H1 (cell line): ENCODE measurements around the gene MLF2. TPM values are rescaled to one million over a fixed set of nuclear protein-coding genes. Genes with fewer than 3 reads are reported as not detected.
A peak's percentile ranks its signal among the peaks of the same experiment; 100 is the strongest.

Experiments used
- CTCF ChIA-PET: fragments of 300-600 bp; sonication (Branson Sonifier 250); formaldehyde crosslinking; loops from one replicate; lab custom pipeline; 2021; ENCODE audit not compliant: partially characterized antibody; lab: Charles Lee
- POLR2A ChIA-PET: fragments of 300-600 bp; sonication (Branson Sonifier 250); formaldehyde crosslinking; loops from one replicate; lab custom pipeline; 2021; ENCODE audit warnings: inconsistent platforms; ENCODE audit not compliant: partially characterized antibody; lab: Charles Lee
- DNase-seq, 2 experiments: peaks; one replicate each; pipeline versions ENCODE4 v3.0.0 to v3.0.0-alpha.2; 2010 to 2022; ENCODE audit warnings: low spot score in 2 of 2, low read depth in 1 of 2, mixed read lengths in 1 of 2
- FAIRE-seq: peaks from 2 replicates; lab custom pipeline; 2011; peaks lifted over from hg19 to GRCh38; lab: Jason Lieb, UNC
- H2AFZ ChIP-seq: 2 replicates; pipeline ENCODE4 v1.8.1; 2012; ENCODE audit warnings: low read length, inconsistent platforms
- H2AK5ac ChIP-seq: 2 replicates; pipeline ENCODE4 v1.6.1; 2013; ENCODE audit warnings: low read depth, low read length
- H2BK120ac ChIP-seq: replicated peaks from 2 replicates; pipeline ENCODE3; 2013; ENCODE audit warnings: low read depth, low read length, inconsistent platforms
- H2BK12ac ChIP-seq: 2 replicates; pipeline ENCODE4 v1.6.1; 2013; ENCODE audit warnings: low read depth, low read length
- H2BK15ac ChIP-seq: 2 replicates; pipeline ENCODE4 v1.6.1; 2013; ENCODE audit warnings: low read length
- H2BK20ac ChIP-seq: 2 replicates; pipeline ENCODE4 v1.6.1; 2013; ENCODE audit warnings: low read length
- H2BK5ac ChIP-seq: 2 replicates; pipeline ENCODE4 v1.6.1; 2013; ENCODE audit warnings: low read depth, low read length
- H3K14ac ChIP-seq: 2 replicates; pipeline ENCODE4 v1.6.1; 2013; ENCODE audit warnings: inconsistent platforms; ENCODE audit not compliant: insufficient read length
- H3K18ac ChIP-seq: 2 replicates; pipeline ENCODE4 v1.6.1; 2013; ENCODE audit warnings: low read length; ENCODE audit errors: extremely low read depth
- H3K23ac ChIP-seq: 2 replicates; pipeline ENCODE4 v1.6.1; 2013; ENCODE audit warnings: inconsistent platforms; ENCODE audit not compliant: insufficient read length
- H3K23me2 ChIP-seq: 2 replicates; pipeline ENCODE4 v1.6.1; 2013; ENCODE audit warnings: low read depth, low read length
- H3K27ac ChIP-seq: 2 replicates; pipeline ENCODE4 v1.6.1; 2011; ENCODE audit warnings: low read depth, low read length, inconsistent platforms
- H3K27me3 ChIP-seq, 4 experiments: replicated peaks in 1 of 4; 1 replicate in 1 of 4; 2 replicates in 3 of 4; pipeline versions ENCODE4 v1.6.1 to v1.8.1; 2011 to 2013; ENCODE audit warnings: low read length in 3 of 4, mild to moderate bottlenecking in 3 of 4, inconsistent platforms in 2 of 4, mixed read lengths in 2 of 4, moderate library complexity in 1 of 4; ENCODE audit not compliant: control insufficient read depth in 3 of 4, insufficient read depth in 3 of 4; ENCODE audit errors: extremely low read depth in 1 of 4
- H3K36me3 ChIP-seq, 4 experiments: 2 replicates each; pipeline versions ENCODE4 v1.6.1 to v1.8.1; 2011 to 2013; ENCODE audit warnings: mild to moderate bottlenecking in 4 of 4, low read length in 3 of 4, moderate library complexity in 2 of 4, control low read depth in 1 of 4, inconsistent platforms in 1 of 4; ENCODE audit not compliant: insufficient read depth in 4 of 4, control insufficient read depth in 2 of 4
- H3K4ac ChIP-seq: replicated peaks from 2 replicates; pipeline ENCODE3; 2013; ENCODE audit warnings: low read length, low read depth, mixed read lengths, inconsistent platforms; ENCODE audit not compliant: insufficient read length
- H3K4me1 ChIP-seq, 4 experiments: replicated peaks in 1 of 4; 1 replicate in 1 of 4; 2 replicates in 3 of 4; pipeline versions ENCODE4 v1.6.1 to v1.8.1; 2011 to 2013; ENCODE audit warnings: low read length in 3 of 4, inconsistent platforms in 2 of 4, mixed read lengths in 1 of 4; ENCODE audit not compliant: insufficient read depth in 4 of 4, control insufficient read depth in 3 of 4
- H3K4me2 ChIP-seq, 2 experiments: 2 replicates each; pipeline versions ENCODE4 v1.6.1 to v1.8.1; 2011 to 2013; ENCODE audit warnings: low read depth in 2 of 2, low read length in 2 of 2, control low read depth in 1 of 2, inconsistent platforms in 1 of 2, mild to moderate bottlenecking in 1 of 2; ENCODE audit not compliant: insufficient read depth in 1 of 2
- H3K4me3 ChIP-seq, 4 experiments: fragments of 200-600, 300-600 bp in 1 of 4; sonication (generic), shearing (Covaris generic), sonication (Bioruptor Twin) in 1 of 4; 2 replicates each; pipeline versions ENCODE4 v1.5.1 to v1.8.1; 2011 to 2016; ENCODE audit warnings: low read length in 4 of 4, low read depth in 3 of 4, control low read depth in 2 of 4, inconsistent platforms in 2 of 4, mild to moderate bottlenecking in 2 of 4, mixed read lengths in 1 of 4, moderate library complexity in 1 of 4; ENCODE audit not compliant: insufficient read depth in 2 of 4; ENCODE audit errors: extremely low read depth in 1 of 4
- H3K56ac ChIP-seq: replicated peaks from 2 replicates; pipeline ENCODE3; 2013; ENCODE audit warnings: low read depth, mild to moderate bottlenecking, mixed read lengths, low read length, inconsistent platforms; ENCODE audit not compliant: insufficient read length
- H3K79me1 ChIP-seq: 2 replicates; pipeline ENCODE4 v1.6.1; 2013; ENCODE audit warnings: low read depth, low read length, control low read depth
- H3K79me2 ChIP-seq, 2 experiments: 2 replicates each; pipeline versions ENCODE4 v1.6.1 to v1.8.1; 2012 to 2013; ENCODE audit warnings: low read length in 2 of 2, mild to moderate bottlenecking in 2 of 2, inconsistent platforms in 1 of 2; ENCODE audit not compliant: insufficient read depth in 2 of 2, control insufficient read depth in 1 of 2
- H3K9ac ChIP-seq, 4 experiments: replicated peaks in 1 of 4; 1 replicate in 1 of 4; 2 replicates in 3 of 4; pipeline versions ENCODE4 v1.6.1 to v1.8.1; 2011 to 2013; ENCODE audit warnings: low read depth in 3 of 4, low read length in 3 of 4, control low read depth in 2 of 4, mild to moderate bottlenecking in 2 of 4, moderate library complexity in 2 of 4, inconsistent platforms in 1 of 4; ENCODE audit errors: extremely low read depth in 1 of 4
- H3K9me3 ChIP-seq, 2 experiments: 2 replicates each; pipeline versions ENCODE4 v1.6.1 to v1.8.1; 2012 to 2013; ENCODE audit warnings: mild to moderate bottlenecking in 2 of 2, moderate library complexity in 2 of 2, control low read depth in 1 of 2, inconsistent platforms in 1 of 2, low read depth in 1 of 2, low read length in 1 of 2, mixed read lengths in 1 of 2; ENCODE audit not compliant: insufficient read depth in 2 of 2
- H4K20me1 ChIP-seq, 2 experiments: replicated peaks in 1 of 2; 2 replicates each; pipeline versions ENCODE3 to v1.8.1; 2011 to 2013; ENCODE audit warnings: inconsistent platforms in 2 of 2, low read length in 2 of 2, mild to moderate bottlenecking in 1 of 2; ENCODE audit not compliant: insufficient read depth in 2 of 2, control insufficient read depth in 1 of 2
- H4K5ac ChIP-seq: 2 replicates; pipeline ENCODE4 v1.6.1; 2013; ENCODE audit warnings: low read length, low read depth, mixed read lengths, inconsistent platforms; ENCODE audit not compliant: insufficient read length
- H4K8ac ChIP-seq: 2 replicates; pipeline ENCODE4 v1.8.0; 2013; ENCODE audit warnings: mild to moderate bottlenecking, moderate library complexity, low read length, inconsistent platforms; ENCODE audit not compliant: insufficient read depth; ENCODE audit errors: extremely low read depth
- H4K91ac ChIP-seq: replicated peaks from 2 replicates; pipeline ENCODE3; 2013; ENCODE audit warnings: low read length, mixed read lengths, inconsistent platforms; ENCODE audit not compliant: insufficient read length
- CBX8 ChIP-seq: fragments of 300-800, 300-1000 bp; sonication (generic); IDR thresholded peaks from 2 replicates; pipeline ENCODE4 v1.7.1; 2016; ENCODE audit warnings: low read depth, low read length, borderline replicate concordance
- CHD2 ChIP-seq: IDR thresholded peaks from 2 replicates; pipeline ENCODE4 v1.6.1; 2012; ENCODE audit warnings: low read length, improper control_type of control experiment
- JUND ChIP-seq: IDR thresholded peaks from 2 replicates; pipeline ENCODE4 v1.6.1; 2011; ENCODE audit warnings: mild to moderate bottlenecking, improper control_type of control experiment, low read length
- NANOG ChIP-seq: IDR thresholded peaks from 2 replicates; pipeline ENCODE4 v1.6.1; 2011; ENCODE audit warnings: low read length, low read depth, mild to moderate bottlenecking, inconsistent platforms; ENCODE audit not compliant: insufficient read depth, poor library complexity, severe bottlenecking
- RBBP5 ChIP-seq: IDR thresholded peaks from 2 replicates; pipeline ENCODE4 v1.7.1; 2012; ENCODE audit warnings: low read depth, mild to moderate bottlenecking, inconsistent platforms, low read length, moderate library complexity, borderline replicate concordance
- SIRT6 ChIP-seq: IDR thresholded peaks from one replicate; pipeline ENCODE4 v1.7.1; 2012; ENCODE audit warnings: low read length, inconsistent platforms
- SUZ12 ChIP-seq: fragments of 200-600 bp; sonication (generic); IDR thresholded peaks from 2 replicates; pipeline ENCODE4 v1.6.1; 2012; ENCODE audit warnings: mild to moderate bottlenecking, inconsistent platforms, low read length, moderate library complexity, mixed read lengths
- TAF7 ChIP-seq: optimal IDR thresholded peaks from 2 replicates; pipeline ENCODE3; 2011; ENCODE audit warnings: low read depth, mild to moderate bottlenecking, inconsistent platforms, low read length, moderate library complexity, borderline replicate concordance
- ZNF274 ChIP-seq: IDR thresholded peaks from 2 replicates; pipeline ENCODE4 v1.7.0; 2012; ENCODE audit warnings: low read length, borderline replicate concordance; ENCODE audit errors: extremely low read depth
- WGBS, 2 experiments: shearing (Covaris generic) in 1 of 2; methylation state at CpG; one replicate each; pipeline versions ENCODE4 v1.1.6 to v1.1.7; 2013 to 2015; ENCODE audit warnings: low lambda C conversion rate in 2 of 2, mixed read lengths in 2 of 2, inconsistent platforms in 1 of 2, low coverage in 1 of 2, missing lambda C conversion rate in 1 of 2; ENCODE audit not compliant: insufficient replicate concordance in 2 of 2, insufficient coverage in 1 of 2, insufficient read length in 1 of 2; ENCODE audit errors: extremely low coverage in 1 of 2, missing lambda C conversion rate in 1 of 2; 5-methylcytosine and 5-hydroxymethylcytosine counted together
- polyA plus RNA-seq, 7 experiments: library from polyadenylated mRNA; depleted of rRNA in 3 of 7; stranded (reverse) in 5 of 7; unstranded in 2 of 7; fragments of >200 nt in 5 of 7; fragments of 200-250 nt in 2 of 7; gene quantifications; 1 replicate in 5 of 7; 2 replicates in 1 of 7; 4 replicates in 1 of 7; pipeline versions ENCODE4 v1.2.1 to v1.2.3, GENCODE V29; 2011 to 2013; ENCODE audit warnings: missing spikeins in 2 of 7, mixed read lengths in 2 of 7
- total RNA-seq: library from RNA; stranded (reverse); fragmentation: NEBNext Ultra II Directional; extraction: Animal tissue kit (Norgen Biotek cat#: 25700); gene quantifications from 2 replicates; pipeline ENCODE4 v1.2.1, GENCODE V29; 2021
- TF ChIP-seq, protein P1 (sequence below): IDR thresholded peaks from 2 replicates; pipeline ENCODE4 v1.6.1; 2011; ENCODE audit warnings: low read length, improper control_type of control experiment

MLF2 gene
- total and polyA plus RNA-seq, 2 of the 8 experiments (the other 6 are each of a cell fraction or from before 2014, with no cell fraction given), result 229 to 401 TPM

DNA sequence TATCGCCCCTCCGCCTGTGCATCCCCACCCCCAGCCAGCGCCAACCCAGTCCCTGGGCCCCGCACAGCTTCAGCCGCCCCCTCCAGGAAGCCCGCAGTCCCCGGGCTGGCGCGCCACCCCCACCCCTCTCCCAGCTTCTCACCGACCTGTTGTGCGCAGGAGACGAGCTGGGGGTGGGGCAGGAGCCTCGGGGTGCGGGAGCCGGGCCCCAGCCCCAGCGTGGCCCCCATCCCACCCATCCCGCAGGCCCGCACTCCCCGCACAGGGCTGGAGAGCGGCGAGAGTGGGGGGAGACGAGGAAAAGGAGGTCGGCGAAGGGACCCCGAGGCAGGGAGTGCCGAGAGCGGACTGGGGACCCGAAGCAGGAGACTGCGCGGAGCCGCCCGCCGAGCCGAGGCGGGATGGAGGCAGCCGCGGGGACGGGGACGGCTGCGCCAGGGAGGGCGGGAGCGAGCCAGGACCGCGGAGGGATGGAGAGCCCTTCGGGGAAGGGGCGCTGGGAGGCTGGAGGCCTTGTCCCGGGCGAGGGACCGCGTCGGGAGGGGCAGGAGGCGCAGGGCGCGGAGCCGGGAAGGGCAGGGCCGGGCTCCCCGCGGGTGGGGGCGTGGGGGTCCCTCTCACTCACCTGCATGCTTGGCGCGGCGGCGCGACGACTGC is 52.8 kb downstream of the MLF2 start:
- Histone ChIP-seq H2BK120ac (no peak overlapping the region), H3K27me3 (peaks cover 0 to 16% (median 14%) of the 10 kb centered on the region in 4 experiments; a peak in 6 of 7 replicates), H3K4me2 (peak overlapping the region; percentile 84 to 99), H2AFZ (0 out of 2 replicates have a peak overlapping the region, but pooled peaks have one; percentile 60), H2BK5ac (peak overlapping the region; percentile 60; the same call in 1 of the 2 replicates), H3K36me3 (0 out of 8 replicates have a peak, but pooled peaks cover 0 to 3% (median 0%) of the 10 kb centered on the region in 4 experiments), H3K4me3 (peak overlapping the region; percentile 72 to 90 (median 72)), H3K9me3 (no peaks in the 10 kb centered on the region), H2BK15ac (no peak overlapping the region; the same call in 1 of the 2 replicates), H4K5ac (peak overlapping the region; percentile 55), H3K79me2 (no peaks in the 10 kb centered on the region), H3K9ac (peak overlapping the region; percentile 29 to 69 (median 48); a peak in 6 of 7 replicates), H2AK5ac (no peak overlapping the region), H3K27ac (no peak overlapping the region), H3K23me2 (peaks cover 14% of the 10 kb centered on the region), H3K14ac (no peak overlapping the region), H3K56ac (peak overlapping the region; percentile 5), H3K18ac (peak overlapping the region; percentile 93), H3K79me1 (no peaks in the 10 kb centered on the region; the same call in 1 of the 2 replicates), H2BK20ac (no peak overlapping the region), H3K4ac (no peak overlapping the region), H3K23ac (no peak overlapping the region), H2BK12ac (0 out of 2 replicates have a peak overlapping the region, but pooled peaks have one; percentile 87), H3K4me1 (peaks cover 0 to 12% (median 9%) of the 10 kb centered on the region in 4 experiments; a peak in 5 of 7 replicates), H4K91ac (no peak overlapping the region), H4K20me1 (no peaks in the 10 kb centered on the region), H4K8ac (0 out of 2 replicates have a peak overlapping the region, but pooled peaks have one; percentile 30)
- CTCF ChIA-PET, result interaction anchor here (0.5 to 4.5 kb wide), 12 partner anchors 11 to 136 kb away, joined by 3 to 39 read pairs (median 4); partner anchors contain the start of gene ZNF384
- 2% methylated on average over 19 of the region's 65 CpGs; no CpG with 5 or more reads in 1 of the 2 experiments for WGBS, 2 experiments
- no peak for FAIRE-seq
- POLR2A ChIA-PET, result interaction anchor here (0.6 to 3.1 kb wide), 18 partner anchors 8 to 166 kb away, joined by 3 to 32 read pairs (median 3); partner anchors contain the start of genes CDCA3, GAPDH, USP5 and ZNF384
- DNase-seq, result peak in 1 of 2 experiments; percentile 79
- TF ChIP-seq SIRT6 (no peak), ZNF274 (no peak), JUND (no peak), NANOG (no peak), RBBP5 (peak; percentile 87; the same call in 1 of the 2 replicates), TAF7 (no peak), SUZ12 (peak; percentile 45; the same call in 1 of the 2 replicates), CHD2 (no peak), CBX8 (no peak)
- TF ChIP-seq, protein P1, sequence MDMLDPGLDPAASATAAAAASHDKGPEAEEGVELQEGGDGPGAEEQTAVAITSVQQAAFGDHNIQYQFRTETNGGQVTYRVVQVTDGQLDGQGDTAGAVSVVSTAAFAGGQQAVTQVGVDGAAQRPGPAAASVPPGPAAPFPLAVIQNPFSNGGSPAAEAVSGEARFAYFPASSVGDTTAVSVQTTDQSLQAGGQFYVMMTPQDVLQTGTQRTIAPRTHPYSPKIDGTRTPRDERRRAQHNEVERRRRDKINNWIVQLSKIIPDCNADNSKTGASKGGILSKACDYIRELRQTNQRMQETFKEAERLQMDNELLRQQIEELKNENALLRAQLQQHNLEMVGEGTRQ, result no peak
